Stimulated activated naive CD4-positive, alpha-beta T cell treated with Interleukin-2 at 50 U/mL for 16 hours (primary cell): ENCODE results near the gene ANTXRL.
"Not testable (repeated sequence)": the region's sequence is repeated elsewhere in the genome, so short reads cannot be mapped to it uniquely, and the experiment has no call there.

Source experiments
- DNase-seq: peaks from one replicate; lab custom pipeline; 2025; lab: John Stamatoyannopoulos, UW

The ANTXRL gene

DNA sequence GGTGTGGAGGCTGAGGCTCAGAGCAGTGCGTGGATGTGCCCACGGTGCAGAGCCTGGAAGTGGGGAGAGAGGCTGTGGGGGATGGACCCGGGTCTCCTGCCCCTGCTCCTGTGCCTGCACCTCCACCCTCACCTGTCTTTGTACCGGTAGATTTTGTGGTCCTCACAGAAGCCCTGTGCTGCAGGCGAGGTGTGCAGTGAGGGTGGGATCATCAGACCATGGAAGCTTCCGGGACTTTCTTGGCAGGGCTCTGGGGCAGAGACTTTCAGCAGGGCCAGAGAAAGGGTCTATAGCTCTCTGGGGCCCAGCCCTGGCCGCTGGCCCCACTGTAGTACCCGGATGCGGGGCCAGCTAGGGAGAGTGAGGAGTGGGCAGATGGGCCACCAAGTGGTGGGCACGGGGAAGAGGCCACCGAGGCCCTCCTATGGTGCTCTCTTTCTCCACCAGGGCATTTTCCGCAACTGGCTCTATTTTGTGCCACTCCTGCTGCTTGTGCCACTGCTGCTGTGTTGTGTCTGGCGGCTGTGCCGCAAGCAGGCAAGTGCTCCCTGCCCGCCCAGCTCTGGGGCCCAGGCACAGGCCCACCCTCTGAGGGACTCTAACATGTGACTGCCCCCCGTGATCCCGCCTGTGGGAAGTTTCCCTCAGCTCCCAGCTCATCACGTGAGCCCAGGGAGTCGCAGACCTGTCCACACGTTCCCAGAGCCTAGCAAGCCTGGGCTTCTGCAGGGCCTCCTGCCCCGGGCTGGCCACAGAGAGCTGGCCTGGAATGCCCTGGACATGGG is 22.1 kb downstream of the ANTXRL start:
- no peak for DNase-seq

DNA sequence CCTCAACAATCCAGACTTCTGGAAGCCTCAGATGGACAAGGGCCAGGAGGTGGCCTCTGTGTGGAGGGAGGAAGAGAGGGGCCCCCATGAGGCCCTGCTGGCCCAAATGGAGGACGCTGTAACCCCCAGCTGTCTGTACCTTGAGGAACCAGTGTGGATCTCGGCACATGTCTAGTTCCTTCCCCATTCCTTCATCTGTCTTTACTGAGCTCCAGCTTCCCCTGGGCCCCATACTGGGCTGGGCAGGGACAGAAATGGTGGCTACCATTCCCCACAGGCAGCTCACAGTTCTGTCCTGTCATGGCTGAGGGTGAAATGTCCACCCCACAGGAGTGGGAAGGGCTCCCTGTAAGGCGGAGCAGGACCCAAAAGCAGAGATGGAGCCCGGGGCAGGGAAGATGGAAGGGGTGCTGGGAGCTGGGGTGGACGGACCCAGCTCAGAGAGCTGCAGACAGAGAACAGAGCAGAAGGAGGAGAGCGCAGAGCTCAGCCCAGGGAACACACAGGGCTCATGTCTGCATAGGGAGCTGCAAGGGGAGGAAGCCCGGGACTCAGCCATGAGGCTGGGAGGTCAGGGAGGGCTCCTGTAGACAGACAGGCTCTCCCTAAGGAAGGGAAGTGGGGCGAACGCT is 22.8 kb downstream of the ANTXRL start:
- DNase-seq, result no peak

DNA sequence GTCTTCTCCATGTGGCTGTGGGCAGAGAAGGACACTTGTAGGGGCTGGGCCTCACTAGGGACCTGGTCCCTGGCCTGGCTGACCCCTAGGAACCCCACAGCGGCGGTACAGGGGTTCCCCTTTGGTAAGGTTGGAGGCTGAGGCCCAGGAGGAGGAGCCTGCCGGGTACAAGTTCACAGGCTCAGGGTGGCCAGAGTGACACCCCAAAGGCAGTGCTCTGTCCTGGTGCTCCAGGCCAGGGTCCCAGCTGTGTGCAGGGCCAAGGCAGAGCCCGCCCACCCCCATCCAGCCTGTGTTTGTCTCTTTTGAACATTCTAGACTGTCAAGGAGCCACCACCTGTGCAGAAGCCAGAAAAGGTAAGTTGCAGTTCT is 23.3 kb downstream of the ANTXRL start:
- DNase-seq, result no peak

DNA sequence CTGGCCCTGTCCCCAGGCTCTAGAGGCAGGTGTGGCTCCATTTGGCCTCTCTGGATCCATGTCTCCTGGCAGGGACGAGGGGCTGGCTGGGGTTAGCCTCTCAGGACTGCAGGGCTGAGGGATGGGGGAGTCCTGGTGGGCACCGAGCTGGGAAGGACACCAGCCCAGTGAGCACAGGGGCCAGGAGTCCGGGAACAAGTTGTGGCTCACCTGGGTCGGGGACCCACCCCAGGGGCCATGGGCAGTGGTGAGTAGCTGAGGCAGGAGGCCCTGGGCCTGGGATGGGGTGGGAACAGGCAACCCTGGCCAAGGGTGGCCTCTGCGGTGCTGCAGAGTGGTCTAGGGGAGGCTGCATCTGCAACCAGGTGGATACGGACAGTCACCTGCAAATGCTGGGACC is 24.1 kb downstream of the ANTXRL start:
- DNase-seq, result no peak

DNA sequence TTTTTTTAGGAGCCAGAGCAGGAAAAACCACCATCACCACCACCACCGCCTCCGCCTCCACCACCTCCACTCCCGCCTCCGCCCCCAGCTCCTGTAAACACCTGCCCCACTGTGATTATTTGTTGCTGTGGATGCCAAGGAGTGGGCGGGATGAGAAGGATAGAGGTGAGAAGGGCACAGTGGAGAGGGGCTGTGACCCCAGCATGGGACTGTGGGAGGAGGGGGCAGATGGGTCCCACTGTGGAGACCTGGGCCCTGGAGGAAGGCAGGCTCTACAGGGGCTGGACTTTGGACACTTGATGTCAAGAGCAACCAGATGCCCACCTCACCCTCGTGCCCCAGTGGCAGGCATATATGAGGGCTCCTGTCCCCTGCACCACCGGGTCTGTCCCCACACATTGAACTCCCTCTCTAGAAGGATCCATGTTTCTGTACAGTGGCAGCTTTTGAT is 24.7 kb downstream of the ANTXRL start:
- no peak for DNase-seq

DNA sequence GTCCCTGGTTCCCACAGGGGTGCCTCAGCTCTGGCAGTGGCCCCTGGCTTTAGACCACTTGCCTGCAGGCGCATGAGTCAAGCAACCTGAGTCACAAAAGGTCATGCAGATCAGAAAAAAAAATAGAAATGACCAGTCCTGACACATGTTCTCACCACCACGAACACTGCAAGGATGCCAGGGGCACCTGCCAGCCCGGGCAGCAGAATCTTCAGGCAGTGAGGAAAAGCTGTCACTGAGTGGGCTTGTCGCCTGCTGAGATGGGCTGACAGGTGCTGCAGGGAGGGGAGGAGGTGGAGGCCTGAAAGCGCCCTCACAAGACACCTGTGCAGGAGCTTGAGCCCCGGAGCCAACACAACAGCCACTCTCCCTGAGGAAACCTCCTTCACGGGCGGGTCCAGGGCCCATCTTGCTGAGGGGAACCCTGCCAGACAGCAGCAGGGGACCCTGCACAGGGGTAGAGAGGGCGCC is 25.2 kb downstream of the ANTXRL start:
- DNase-seq, result not testable (repeated sequence)

DNA sequence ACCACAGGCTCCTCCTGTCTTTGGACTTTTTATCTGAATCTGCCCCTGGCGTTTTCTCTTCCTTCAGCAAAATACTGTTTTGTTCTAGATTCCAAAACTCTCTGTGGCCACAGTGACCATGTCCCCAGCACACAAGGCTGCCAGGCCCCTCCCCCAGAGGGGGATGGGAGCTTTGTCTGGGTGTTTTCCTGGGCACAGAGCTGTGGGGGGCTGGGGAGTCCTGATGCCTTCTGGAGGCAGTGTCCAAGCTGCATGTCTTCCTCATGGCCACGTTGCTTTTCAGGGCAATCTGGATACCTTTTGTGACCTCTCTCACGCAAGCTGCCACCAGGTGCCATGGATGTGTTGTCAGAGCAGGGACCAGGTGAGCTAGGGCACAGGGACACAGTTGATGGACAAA is 26.2 kb downstream of the ANTXRL start:
- no peak for DNase-seq

DNA sequence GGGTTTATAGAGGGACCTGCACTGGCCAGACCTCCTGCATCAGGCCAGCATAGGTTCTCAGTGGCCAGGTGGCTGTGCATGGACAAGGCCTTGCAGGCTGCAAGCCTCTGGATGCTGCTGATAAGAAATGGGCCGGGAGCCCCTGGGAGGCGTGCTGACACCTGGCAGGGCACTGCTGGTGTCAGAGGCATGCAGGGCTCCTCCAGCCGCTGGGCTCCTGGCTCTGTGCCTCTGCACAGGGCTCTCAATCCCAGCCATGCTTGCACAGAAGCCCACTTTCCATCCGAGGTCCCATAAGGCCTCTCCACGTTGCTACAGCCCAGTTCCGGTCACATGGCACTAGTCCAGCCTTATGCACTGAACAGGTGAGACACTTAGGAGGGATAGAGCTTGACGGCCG is 27.3 kb downstream of the ANTXRL start:
- DNase-seq, result no peak

DNA sequence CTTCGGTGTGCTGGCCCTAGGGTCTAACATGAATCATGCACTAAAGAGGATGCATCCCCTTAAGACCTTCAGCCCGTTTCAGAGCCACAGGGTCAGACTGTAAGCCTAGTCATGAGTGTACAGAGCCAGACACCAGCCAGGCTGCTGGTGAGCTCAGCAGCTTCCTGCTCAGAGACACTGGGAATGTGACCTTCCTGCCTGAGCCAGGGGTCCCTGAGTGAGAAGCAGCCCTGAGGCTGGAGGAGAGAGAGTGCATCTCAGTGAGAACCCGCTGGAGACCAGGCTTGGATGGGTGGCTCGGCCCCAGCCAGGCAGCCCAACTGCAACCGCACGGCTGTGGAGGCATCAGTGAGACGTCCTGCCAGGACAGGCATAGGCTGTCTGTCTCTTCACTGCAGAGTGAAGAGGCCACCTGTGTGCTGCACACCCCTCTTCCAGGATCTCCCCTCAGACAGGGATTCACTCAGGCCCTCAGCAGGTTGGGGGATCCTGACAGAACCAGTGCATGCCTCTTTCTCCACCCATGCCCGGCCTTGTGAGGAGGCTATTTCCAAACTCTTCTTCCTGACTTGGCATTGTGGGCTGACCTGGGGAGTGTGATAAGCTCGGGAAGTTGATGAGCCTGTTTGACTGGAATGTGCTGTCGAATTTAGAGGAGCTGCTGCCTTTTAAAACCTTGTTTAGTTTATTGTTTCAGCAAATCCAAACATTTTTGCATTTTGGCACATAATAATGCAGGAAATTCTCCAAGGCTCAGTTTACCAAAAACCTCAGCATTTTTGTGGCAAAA is 28.5 kb downstream of the ANTXRL start:
- DNase-seq, result not testable (repeated sequence)

DNA sequence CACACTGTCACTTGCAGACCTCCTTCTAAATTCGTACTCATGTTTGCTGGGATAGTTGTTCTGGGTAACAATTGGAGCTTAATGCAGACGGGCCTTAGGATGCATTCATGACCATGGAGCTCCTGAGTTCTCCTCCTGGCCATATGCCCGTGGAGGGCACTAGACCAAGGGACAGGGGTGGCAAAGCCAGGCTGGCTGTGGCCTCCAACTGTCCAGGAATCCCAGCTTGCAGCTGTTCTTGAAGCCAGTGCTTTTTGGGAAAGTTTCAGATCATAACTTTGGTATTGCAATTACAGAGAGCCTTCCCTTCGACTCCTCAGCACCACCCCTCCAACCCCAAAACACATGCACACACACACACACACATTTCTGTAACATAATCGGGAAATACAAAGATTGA is 30.6 kb downstream of the ANTXRL start:
- no peak for DNase-seq

DNA sequence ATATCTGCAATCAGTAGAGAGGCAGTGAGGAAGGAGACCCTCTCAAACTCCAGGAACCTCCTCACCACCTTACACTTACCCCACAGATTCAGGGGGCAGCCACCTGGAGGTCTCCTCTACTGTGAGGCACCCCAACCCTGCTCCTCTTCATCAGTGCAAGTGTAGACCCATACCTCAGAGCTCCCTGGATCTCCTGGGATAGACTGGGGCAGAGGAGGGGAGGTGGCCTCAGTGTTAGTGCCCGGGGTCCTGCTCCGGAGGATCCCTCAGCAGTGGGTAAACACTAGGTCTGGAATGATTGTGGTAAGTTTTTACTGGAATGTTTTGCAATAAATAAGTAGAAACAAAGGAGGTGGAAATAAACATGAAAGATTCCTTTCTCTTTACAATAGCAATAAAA is 31.1 kb downstream of the ANTXRL start:
- no peak for DNase-seq

DNA sequence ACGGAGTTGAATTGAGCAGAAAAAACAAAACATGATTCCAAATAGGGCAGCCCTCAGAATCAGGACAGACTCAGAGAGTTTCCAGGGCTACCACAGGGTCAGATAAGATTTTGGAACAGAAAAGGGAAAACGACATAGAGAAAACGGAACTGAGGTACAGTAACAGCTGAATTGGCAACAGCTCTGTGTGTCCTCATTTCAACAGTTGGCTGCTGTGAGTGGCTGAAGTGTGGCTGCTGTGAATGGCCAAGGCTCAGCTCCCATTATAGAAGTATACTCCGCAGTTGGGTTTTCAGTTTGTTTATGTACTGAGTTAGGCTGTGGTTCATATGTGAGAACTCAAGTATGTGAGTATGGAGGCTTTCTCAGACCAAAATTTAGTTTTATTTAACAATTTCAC is 32.0 kb downstream of the ANTXRL start:
- DNase-seq, result no peak

DNA sequence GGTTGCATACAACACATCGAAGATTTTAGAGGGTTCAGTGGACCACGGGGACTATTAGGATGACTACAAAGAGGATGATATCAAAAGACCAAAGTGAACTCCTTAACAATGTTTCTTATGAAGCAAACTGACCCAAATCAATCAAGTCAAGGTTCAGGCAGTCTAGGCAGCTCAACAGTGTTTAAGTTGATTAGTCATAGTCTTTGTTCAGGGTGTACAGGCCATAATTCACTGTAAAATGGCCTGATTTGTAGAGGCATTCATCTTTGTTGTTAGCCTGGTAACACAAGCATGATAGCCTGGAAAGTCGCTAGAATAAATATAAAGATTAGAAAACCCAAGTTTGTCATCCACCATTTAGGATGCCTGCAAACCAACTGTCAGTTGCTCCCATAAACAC is 32.6 kb downstream of the ANTXRL start:
- DNase-seq, result no peak

DNA sequence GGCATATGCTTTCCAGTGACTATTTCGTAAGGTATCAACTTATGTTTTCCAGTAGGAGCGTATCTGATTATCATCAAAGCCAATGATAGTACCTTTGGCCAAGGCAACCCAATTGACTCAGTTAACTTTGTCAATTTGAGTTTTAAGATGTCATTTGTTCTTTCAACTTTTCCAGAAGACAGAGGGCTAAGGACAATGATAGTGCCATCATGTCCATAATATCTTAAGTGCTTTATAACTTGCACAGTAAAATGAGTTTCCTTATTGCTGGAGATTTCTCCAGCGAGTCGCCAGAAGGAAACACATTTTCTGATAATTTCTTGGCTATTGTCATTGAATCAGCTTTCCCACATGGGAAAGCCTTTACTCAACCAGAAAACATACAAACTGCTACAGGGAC is 35.0 kb downstream of the ANTXRL start:
- no peak for DNase-seq

DNA sequence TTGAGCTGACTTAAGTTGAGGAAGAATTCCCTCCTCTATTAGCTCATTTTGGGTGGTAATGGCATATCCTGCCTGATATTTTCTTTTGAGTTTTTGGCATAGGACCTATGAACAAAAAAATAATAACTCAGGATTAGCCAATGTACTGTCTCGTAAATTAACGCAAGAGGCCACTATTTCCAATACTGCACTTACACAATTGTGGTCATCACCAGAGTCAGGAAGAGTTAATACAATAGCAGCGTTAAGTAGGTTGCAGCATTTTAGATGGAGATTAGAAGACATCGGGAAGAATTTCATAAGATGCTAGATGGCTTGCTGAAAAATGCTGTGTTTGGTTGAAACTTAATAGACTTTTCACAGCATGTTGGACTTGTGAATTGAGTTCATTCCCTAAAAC is 36.4 kb downstream of the ANTXRL start:
- DNase-seq, result no peak

DNA sequence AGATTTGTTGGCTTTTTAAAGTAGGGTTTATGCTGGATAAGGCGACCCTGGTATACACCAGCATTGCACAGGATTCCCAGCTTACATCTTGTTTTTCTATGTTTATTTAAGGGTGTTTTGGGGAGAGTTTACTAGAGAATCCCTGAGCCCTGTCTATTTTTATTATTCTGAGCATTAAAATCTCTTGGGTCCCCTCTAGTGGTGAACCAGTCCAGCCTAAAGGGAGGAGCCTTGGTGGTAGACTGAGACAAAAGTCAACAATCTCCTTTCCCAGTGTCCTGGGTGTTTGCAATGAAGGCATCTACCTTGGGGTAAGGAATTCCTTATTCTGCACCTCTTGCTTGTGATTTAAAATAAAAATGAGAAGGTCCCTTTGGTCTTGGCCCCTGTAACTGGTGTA is 38.2 kb downstream of the ANTXRL start:
- no peak for DNase-seq

DNA sequence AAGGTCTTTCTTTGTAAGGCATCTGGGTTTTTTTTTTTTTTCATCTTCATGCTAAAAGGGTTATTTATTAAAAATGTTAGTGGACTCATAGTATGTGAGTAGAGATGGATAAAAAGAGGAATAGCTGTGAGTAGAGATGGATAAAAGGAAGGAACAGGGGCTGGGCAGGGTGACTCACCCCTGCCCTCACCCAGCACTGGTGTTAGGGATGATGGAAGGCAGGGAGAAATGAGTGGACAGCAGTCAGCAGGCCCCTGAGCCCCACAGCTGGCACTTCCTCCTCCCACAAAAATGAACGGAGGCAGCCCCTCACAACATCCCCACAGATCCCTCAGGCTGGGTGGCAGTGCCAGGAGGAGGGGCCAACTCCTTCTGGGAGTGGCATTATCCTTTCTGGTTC is 39.3 kb downstream of the ANTXRL start:
- no peak for DNase-seq

DNA sequence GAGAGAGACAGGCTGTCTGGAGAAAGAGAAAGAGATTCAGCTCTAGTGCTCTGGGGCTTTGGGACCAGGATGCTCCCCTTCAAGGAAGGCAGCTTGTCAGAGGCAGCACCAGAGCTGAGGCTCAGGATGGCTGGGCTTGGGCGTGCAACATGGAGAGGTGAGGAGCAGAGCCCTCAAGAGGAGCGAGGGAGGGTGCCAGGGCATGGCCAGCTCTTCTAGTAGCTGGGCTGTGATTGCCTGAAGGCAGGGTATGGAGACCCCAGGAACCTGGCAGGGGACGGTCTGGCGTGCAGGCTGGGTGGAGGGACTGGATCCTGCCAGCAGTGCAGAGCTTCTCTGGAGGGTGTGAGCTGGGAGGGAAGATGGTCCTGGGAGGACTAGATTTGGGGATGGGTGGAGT is 40.2 kb downstream of the ANTXRL start:
- DNase-seq, result no peak

DNA sequence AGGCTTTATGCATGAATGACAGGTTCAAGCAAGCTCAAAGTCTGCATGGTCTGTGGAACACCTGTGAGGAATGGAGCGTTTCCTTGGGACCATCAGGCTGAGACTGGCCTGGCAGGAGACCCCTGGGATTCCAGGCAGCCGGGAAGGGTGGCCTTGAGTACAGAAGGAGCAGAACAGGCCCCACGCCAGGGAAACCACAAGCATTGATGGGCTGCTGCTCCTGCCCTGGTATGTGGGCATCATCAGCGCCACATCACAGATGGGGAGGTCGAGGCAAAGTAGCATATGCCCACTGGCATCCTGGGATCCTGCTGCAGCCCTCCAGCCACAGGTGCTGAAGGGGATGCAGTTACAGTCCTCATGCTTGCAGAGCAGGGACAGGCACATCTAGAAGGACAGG is 40.9 kb downstream of the ANTXRL start:
- DNase-seq, result no peak

DNA sequence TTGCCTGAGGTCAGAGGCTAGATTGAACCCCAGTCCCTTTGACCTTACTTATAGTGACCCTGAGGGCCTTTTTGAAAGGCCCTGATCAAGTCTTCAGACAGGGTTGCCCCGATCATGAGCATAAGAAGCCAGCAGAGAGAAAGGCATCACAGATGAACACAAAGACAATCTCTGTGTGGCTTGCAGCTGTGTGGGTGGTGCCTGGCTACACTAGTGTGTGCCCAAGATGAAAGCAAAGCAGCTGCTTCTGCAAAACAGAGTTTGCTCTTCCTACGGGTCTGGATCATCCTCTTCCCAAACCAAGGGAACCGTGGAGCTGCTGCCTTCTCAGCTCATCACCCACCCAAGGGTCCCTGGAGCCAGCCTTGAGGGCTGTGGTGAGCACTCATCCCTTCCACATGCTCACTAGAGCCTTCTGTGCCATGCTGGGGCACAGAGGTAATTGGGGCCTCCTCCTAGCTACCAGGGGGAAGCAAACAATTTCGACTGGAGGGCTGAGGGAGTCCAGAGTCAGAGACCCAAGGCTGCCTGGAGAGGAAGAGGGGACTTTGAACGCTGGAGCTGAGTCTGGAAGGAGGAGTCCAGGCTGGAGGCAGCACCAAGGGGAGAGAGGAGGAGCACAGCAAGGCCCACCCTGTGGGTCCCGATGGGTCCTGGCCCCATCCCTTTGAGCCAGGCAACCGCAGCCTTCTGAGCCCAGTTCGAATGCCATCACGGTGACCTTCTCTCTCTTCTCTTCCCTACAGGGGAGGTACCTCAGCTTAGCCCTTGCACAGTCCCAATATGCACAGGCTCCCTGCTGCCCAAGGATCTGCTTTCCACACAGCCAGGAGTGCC is 42.3 kb downstream of the ANTXRL start:
- no peak for DNase-seq

DNA sequence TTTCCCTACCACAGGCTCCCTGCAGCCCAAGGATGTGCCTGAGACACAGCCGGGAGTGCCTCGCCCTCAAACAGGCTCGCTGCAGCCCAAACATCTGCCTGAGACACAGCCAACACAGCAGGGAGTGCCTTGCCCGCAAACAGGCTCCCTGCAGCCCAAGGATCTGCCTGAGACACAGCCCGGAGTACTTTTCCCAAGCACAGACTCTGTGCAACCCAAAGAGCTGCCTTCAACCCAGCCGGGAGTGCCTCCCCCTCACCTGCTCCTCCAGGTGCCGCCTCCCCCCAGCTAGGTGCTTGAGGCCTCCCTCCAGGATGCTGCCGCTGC is 42.9 kb downstream of the ANTXRL start:
- no peak for DNase-seq

DNA sequence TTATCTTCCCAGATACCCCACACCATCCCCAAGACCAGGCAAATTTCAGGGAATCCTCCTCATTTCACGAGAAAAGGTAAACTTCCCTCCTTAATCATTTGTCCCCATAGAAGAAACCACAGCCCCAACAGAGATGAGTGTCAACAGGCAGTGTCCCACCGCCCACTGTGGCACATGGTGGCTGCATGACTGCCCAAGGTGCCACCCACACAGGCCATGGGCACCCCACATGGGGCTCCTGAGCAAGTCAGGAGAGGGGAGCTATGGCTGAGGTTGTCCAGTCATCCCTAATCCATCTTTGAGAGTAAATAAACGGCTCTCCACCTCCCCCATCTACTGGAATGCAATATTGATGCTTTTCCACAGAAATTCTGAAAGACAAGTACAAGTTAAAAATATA is 44.1 kb downstream of the ANTXRL start:
- no peak for DNase-seq
